ENCODE data around the gene IKZF2. TPM values are rescaled to one million over a fixed set of nuclear protein-coding genes. Genes with fewer than 3 reads are reported as not detected.

The IKZF2 gene
- total and polyA plus RNA-seq, 10 of the 15 experiments (the other 5 are each of a cell fraction or from before 2014, with no cell fraction given): 15.2 to 266 (median 87.2) TPM

GRCh38 chr2:213147538-213147937 is 3.9 kb downstream of the IKZF2 start (continued):
- no peak for TF ChIP-seq BCL3 (IDR thresholded peaks at IDR 0.05; ENCODE audit: borderline replicate concordance, insufficient read depth, low read depth, low read length, poor library complexity, severe bottlenecking)
- TF ChIP-seq RCOR1 (conservative IDR thresholded peaks at IDR 0.05; ENCODE audit: low read depth, low read length): no peak
- TF ChIP-seq BACH1 (IDR thresholded peaks at IDR 0.05; ENCODE audit: borderline replicate concordance): 0 out of 2 replicates have a peak, but pooled peaks have one; percentile 52
- TF ChIP-seq CREB1 (IDR thresholded peaks at IDR 0.05; ENCODE audit: low read depth): peak; percentile 37; the same call in 1 of the 2 replicates
- TF ChIP-seq, protein P1, sequence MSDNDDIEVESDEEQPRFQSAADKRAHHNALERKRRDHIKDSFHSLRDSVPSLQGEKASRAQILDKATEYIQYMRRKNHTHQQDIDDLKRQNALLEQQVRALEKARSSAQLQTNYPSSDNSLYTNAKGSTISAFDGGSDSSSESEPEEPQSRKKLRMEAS (IDR thresholded peaks at IDR 0.05; ENCODE audit: low read depth, low read length): no peak
- no peak for TF ChIP-seq SMAD1 (IDR thresholded peaks at IDR 0.05; ENCODE audit: low read depth, partially characterized antibody)
- TF ChIP-seq JUND (IDR thresholded peaks at IDR 0.05; ENCODE audit: low read depth, low read length): no peak
- no peak for TF ChIP-seq EED (IDR thresholded peaks at IDR 0.05; ENCODE audit: low read depth)
- no peak for TF ChIP-seq ZBTB4 (CRISPR knock-in tag; IDR thresholded peaks at IDR 0.05)
- peak; percentile 44; the same call in 1 of the 2 replicates for TF ChIP-seq RFX5 (IDR thresholded peaks at IDR 0.05; ENCODE audit: low read depth, low read length)
- TF ChIP-seq ZNF274 (IDR thresholded peaks at IDR 0.05; ENCODE audit: insufficient read depth, insufficient read length): no peak
- TF ChIP-seq NFXL1 (IDR thresholded peaks at IDR 0.05; ENCODE audit: borderline replicate concordance): no peak
- no peak for TF ChIP-seq GABPA (IDR thresholded peaks at IDR 0.05; ENCODE audit: low read depth)
- TF ChIP-seq HSF1 (IDR thresholded peaks at IDR 0.05; ENCODE audit: low read depth, low read length): no peak
- TF ChIP-seq ATF3 (IDR thresholded peaks at IDR 0.05; ENCODE audit: borderline replicate concordance, extremely low read depth, low read depth, low read length): no peak
- TF ChIP-seq, protein P2, sequence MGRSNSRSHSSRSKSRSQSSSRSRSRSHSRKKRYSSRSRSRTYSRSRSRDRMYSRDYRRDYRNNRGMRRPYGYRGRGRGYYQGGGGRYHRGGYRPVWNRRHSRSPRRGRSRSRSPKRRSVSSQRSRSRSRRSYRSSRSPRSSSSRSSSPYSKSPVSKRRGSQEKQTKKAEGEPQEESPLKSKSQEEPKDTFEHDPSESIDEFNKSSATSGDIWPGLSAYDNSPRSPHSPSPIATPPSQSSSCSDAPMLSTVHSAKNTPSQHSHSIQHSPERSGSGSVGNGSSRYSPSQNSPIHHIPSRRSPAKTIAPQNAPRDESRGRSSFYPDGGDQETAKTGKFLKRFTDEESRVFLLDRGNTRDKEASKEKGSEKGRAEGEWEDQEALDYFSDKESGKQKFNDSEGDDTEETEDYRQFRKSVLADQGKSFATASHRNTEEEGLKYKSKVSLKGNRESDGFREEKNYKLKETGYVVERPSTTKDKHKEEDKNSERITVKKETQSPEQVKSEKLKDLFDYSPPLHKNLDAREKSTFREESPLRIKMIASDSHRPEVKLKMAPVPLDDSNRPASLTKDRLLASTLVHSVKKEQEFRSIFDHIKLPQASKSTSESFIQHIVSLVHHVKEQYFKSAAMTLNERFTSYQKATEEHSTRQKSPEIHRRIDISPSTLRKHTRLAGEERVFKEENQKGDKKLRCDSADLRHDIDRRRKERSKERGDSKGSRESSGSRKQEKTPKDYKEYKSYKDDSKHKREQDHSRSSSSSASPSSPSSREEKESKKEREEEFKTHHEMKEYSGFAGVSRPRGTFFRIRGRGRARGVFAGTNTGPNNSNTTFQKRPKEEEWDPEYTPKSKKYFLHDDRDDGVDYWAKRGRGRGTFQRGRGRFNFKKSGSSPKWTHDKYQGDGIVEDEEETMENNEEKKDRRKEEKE (IDR thresholded peaks at IDR 0.05): no peak
- TF ChIP-seq FOXK2 (IDR thresholded peaks at IDR 0.05): no peak
- no peak for TF ChIP-seq RBBP5 (conservative IDR thresholded peaks at IDR 0.05)
- TF ChIP-seq SIX5 (IDR thresholded peaks at IDR 0.05; ENCODE audit: low read depth, low read length, severe bottlenecking): no peak

Data from GM12878 (cell line).